Pancreas (tissue), 10 donors: Measurements from ENCODE around the gene TMTC4. TPM values are rescaled to one million over a fixed set of nuclear protein-coding genes. Genes with fewer than 3 reads are reported as not detected.

Source experiments
- ATAC-seq, 4 donors: fragments of 200-7000 bp; cut with Tn5 transposase; one replicate each; pipeline versions ENCODE4 v1.8.0 to v1.9.1; 2020; ENCODE audit warnings: mild to moderate bottlenecking in 4 of 4, moderate library complexity in 4 of 4
- DNase-seq, 6 donors: peaks; one replicate each; pipeline ENCODE4 v3.0.0-alpha.2; 2020
- FAIRE-seq: peaks from 2 replicates; lab custom pipeline; 2012; peaks lifted over from hg19 to GRCh38; lab: Jason Lieb, UNC
- H3K27ac ChIP-seq, 4 donors: fragments of 200-600 bp; sonication (generic); 1 replicate in 3 of 4; 2 replicates in 1 of 4; pipeline versions ENCODE4 v1.5.0 to v1.8.0; 2020
- H3K27me3 ChIP-seq, 4 donors: fragments of 200-600 bp; one replicate each; pipeline ENCODE4 v1.8.0; 2021
- H3K36me3 ChIP-seq, 3 donors: fragments of 200-600 bp; sonication (generic) in 1 of 3; one replicate each; pipeline versions ENCODE4 v1.5.0 to v1.8.0; 2020 to 2021
- H3K4me1 ChIP-seq, 3 donors: fragments of 200-600 bp; one replicate each; pipeline ENCODE4 v1.8.0; 2021
- H3K4me3 ChIP-seq, 4 donors: fragments of 200-600 bp; sonication (generic) in 2 of 4; one replicate each; pipeline versions ENCODE4 v1.5.0 to v1.8.0; 2020 to 2021
- H3K9me3 ChIP-seq, 4 donors: fragments of 200-600 bp; one replicate each; pipeline ENCODE4 v1.8.0; 2021
- CTCF ChIP-seq, 4 donors: fragments of 200-600 bp; sonication (generic) in 3 of 4; IDR thresholded peaks; one replicate each; pipeline versions ENCODE4 v1.5.0 to v1.8.0; 2021; ENCODE audit warnings: antibody characterized with exemption in 4 of 4
- WGBS, 2 donors: extraction: QIAGEN DNeasy Blood & Tissue Kit; methylation state at CpG; one replicate each; pipeline ENCODE4 v1.1.7; 2013; 5-methylcytosine and 5-hydroxymethylcytosine counted together
- intact Hi-C, 3 donors: fragments of 100-400 bp; cut with DNase I; formaldehyde crosslinking; loops; one replicate each; pipeline versions ENCODE4 v1.11.1 to v1.14.2; 2022
- polyA plus RNA-seq, 2 donors: library from polyadenylated mRNA; stranded (reverse); fragments of 200-250 nt; gene quantifications; one replicate each; pipeline ENCODE4 v1.2.3, GENCODE V29; 2013
- total RNA-seq, 6 donors: library from RNA; stranded (reverse); fragmentation: NEBNext Ultra II Directional in 4 of 6; extraction: Animal tissue kit (Norgen Biotek cat#: 25700) in 4 of 6; gene quantifications; one replicate each; pipeline versions ENCODE4 v1.2.1 to v1.2.4, GENCODE V29; 2021 to 2023
- donor health status: healthy with polysubstance abuse.
- donor health status: DM: no; HTN: no; CAD: no; lungs with moderate emphysema.
- donor health status: DM: no; HTN: no; CAD: no.
- donor health status: control.
- donor health status: control.
- donor health status: Bipolar disorder and iron deficiency.
- donor health status: DM: yes; HTN: yes; CAD: no.
- donor health status: DM: no; HTN: no; CAD: no.
- donor health status: DM: no; HTN: no; CAD: no.
- donor health status: DM: yes; HTN: yes; CAD: no.

TMTC4 gene
- total and polyA plus RNA-seq, 8 donors, result 7.3 to 18.0 (median 13.7) TPM

- TF ChIP-seq CTCF (IDR thresholded peaks at IDR 0.05), result no peak
- Histone ChIP-seq H3K27ac (no peak overlapping the region), H3K9me3 (no peaks in the 10 kb centered on the region), H3K27me3 (no peaks in the 10 kb centered on the region), H3K4me3 (peak overlapping the region in 2 of 4 donors; percentile 73 to 84), H3K36me3 (no peaks in the 10 kb centered on the region), H3K4me1 (peaks cover 0 to 8% (median 3%) of the 10 kb centered on the region in 3 donors)
- ATAC-seq (no peak), DNase-seq (no peak), FAIRE-seq (no peak)
- 75% methylated on average over 6 of the region's 6 CpGs for WGBS, 2 donors
- intact Hi-C loops, result no loop called here
These were observed 85.3 kb downstream of the TMTC4 start for GRCh38 chr13:100589178-100589725.

GRCh38 chr13:100588331-100589177 lies 86.0 kb downstream of the TMTC4 start, which contains the start of gene GGACT:
GGACT (minus strand) TSS chr13:100588789; CDS start chr13:100532591, 56,198 bp downstream.
- Histone ChIP-seq H3K4me1 (peaks cover 0 to 8% (median 3%) of the 10 kb centered on the region in 3 donors), H3K27me3 (no peaks in the 10 kb centered on the region), H3K4me3 (peak within 1 kb of the TSS; percentile 55 to 84 (median 77)), H3K9me3 (no peaks in the 10 kb centered on the region), H3K27ac (peak within 1 kb of the TSS; percentile 53 to 76 (median 68)), H3K36me3 (no peaks in the 10 kb centered on the region)
- ATAC-seq, result peak; percentile 96 to 98 (median 98)
- DNase-seq, result peak; percentile 69 to 95 (median 86)
- TF ChIP-seq CTCF (IDR thresholded peaks at IDR 0.05), result peak; percentile 59 to 78 (median 74)
- 7 to 9% methylated on average over 72 to 82 of the region's 82 CpGs for WGBS, 2 donors
- intact Hi-C loops, result no loop called here
- no peak for FAIRE-seq

GRCh38 chr13:100584896-100585295 lies 89.7 kb downstream of the TMTC4 start:
- Histone ChIP-seq H3K4me3 (no peak overlapping the region), H3K9me3 (no peaks in the 10 kb centered on the region), H3K4me1 (peaks cover 0 to 8% (median 3%) of the 10 kb centered on the region in 3 donors), H3K27ac (no peak overlapping the region), H3K36me3 (no peaks in the 10 kb centered on the region), H3K27me3 (no peaks in the 10 kb centered on the region)
- TF ChIP-seq CTCF (IDR thresholded peaks at IDR 0.05), result no peak
- ATAC-seq (no peak), FAIRE-seq (no peak), DNase-seq (no peak)
- 92% methylated on average over 5 of the region's 5 CpGs for WGBS, 2 donors
- intact Hi-C loops, result no loop called here

GRCh38 chr13:100581504-100581903 lies 93.1 kb downstream of the TMTC4 start:
- Histone ChIP-seq H3K27me3 (no peaks in the 10 kb centered on the region), H3K4me1 (no peaks in the 10 kb centered on the region), H3K27ac (no peak overlapping the region), H3K9me3 (no peaks in the 10 kb centered on the region), H3K4me3 (no peak overlapping the region), H3K36me3 (no peaks in the 10 kb centered on the region)
- DNase-seq (no peak), FAIRE-seq (no peak), ATAC-seq (no peak)
- TF ChIP-seq CTCF (IDR thresholded peaks at IDR 0.05), result no peak
- WGBS, 2 donors, result 88 to 89% methylated on average over 2 of the region's 2 CpGs
- intact Hi-C loops, result no loop called here
